DND-41 (cell line): ENCODE results near the gene MAMSTR.
"Not testable (repeated sequence)": the region's sequence is repeated elsewhere in the genome, so short reads cannot be mapped to it uniquely, and the experiment has no call there.

Experiments used
- EZH2 ChIP-seq: IDR thresholded peaks from 3 replicates; pipeline ENCODE4 v1.6.1; 2012; ENCODE audit warnings: borderline replicate concordance, low read depth, mild to moderate bottlenecking, moderate library complexity, low read length, inconsistent platforms; ENCODE audit not compliant: severe bottlenecking
- TF ChIP-seq, protein P1 (sequence below): IDR thresholded peaks from 2 replicates; pipeline ENCODE4 v1.5.1; 2012; ENCODE audit warnings: borderline replicate concordance, low read length, moderate library complexity, mild to moderate bottlenecking; ENCODE audit not compliant: poor library complexity, severe bottlenecking; ENCODE audit errors: extremely low read depth

DNA sequence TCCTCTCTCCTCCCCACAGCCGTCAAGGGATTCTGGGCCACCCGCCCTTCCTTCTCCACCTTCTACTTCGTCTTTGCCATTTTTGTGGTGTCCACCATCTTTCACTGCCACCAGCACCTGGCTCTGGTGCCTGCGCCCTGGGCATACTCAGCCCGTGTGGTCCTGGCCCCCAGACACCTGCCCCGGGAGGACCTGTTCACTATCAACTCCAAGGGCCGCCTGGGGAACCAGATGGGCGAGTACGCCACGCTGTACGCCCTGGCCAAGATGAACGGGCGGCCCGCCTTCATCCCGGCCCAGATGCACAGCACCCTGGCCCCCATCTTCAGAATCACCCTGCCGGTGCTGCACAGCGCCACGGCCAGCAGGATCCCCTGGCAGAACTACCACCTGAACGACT lies 39.5 kb downstream of the MAMSTR start:
- TF ChIP-seq, protein P1, sequence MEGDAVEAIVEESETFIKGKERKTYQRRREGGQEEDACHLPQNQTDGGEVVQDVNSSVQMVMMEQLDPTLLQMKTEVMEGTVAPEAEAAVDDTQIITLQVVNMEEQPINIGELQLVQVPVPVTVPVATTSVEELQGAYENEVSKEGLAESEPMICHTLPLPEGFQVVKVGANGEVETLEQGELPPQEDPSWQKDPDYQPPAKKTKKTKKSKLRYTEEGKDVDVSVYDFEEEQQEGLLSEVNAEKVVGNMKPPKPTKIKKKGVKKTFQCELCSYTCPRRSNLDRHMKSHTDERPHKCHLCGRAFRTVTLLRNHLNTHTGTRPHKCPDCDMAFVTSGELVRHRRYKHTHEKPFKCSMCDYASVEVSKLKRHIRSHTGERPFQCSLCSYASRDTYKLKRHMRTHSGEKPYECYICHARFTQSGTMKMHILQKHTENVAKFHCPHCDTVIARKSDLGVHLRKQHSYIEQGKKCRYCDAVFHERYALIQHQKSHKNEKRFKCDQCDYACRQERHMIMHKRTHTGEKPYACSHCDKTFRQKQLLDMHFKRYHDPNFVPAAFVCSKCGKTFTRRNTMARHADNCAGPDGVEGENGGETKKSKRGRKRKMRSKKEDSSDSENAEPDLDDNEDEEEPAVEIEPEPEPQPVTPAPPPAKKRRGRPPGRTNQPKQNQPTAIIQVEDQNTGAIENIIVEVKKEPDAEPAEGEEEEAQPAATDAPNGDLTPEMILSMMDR = not testable (repeated sequence)
- not testable (repeated sequence) for TF ChIP-seq EZH2
